ENCODE measurements around the gene NDUFS7.

NDUFS7 gene

DNA sequence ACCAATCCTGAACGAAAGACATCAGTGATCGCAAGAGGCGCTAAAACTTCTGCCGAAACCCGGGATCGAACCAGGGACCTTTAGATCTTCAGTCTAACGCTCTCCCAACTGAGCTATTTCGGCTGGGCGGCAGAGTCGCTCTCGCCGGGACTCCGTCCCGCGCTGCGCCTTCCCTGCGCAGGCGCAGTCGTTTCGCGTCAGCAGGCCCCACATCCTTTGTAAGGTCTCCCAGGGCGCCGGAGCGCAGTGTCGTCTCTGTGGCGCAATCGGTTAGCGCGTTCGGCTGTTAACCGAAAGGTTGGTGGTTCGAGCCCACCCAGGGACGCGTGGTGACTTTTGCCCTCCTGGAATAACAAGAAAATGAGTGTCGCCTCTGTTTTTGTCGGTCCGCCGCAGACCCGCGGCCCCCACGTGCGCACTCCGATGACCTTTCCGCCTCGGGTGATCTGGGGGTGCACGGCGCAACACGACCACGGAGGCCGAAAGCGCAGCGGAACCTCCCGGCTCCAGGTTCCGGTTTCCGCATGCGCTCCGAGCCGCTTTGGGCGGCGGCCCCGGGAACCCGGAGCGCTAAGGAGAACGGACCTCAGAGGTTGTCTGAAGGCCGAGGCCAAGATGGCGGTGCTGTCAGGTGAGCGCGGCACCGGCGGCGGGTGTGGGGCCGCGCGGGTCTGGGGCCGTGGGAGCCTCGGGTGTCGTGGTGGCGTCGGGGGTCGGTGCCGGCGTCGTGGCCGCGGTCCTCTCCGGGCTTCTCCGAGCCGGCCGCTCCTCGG, at the start of gene NDUFS7:
NDUFS7 (plus strand) TSS at position 596 of the 773 bp plus-strand sequence; CDS start at position 616, 20 bp downstream.
- DNase-seq: peak; percentile 96

DNA sequence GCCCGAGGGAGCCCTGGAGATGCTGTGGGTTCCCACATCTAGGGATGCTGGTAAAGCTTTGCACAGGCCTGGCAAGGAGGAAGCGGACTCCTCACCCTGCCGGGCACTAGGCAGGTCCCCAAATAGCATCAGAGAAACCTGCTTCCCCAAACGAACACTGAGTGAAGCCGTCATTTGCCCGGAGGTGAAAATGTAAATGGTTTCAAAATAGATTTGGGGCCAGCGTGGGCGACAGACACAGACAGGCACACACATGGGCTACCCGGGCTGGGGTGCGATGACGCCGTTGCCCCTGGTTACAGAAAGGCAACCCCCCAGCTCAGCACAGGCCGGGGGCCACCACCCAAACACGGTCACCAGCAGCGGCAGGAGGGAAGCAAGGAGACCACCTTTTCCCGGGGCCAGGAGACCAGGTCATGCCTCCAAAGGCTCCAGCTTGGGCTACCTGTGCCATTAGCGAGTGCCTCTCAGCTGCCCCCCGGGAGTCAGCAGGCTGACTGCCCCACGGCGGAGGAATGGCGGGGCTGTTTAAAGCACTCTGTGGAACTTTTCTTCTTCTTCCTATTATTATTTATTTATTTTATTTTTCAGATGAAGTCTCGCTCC, 47.5 kb upstream of the NDUFS7 start:
- DNase-seq: no peak

DNA sequence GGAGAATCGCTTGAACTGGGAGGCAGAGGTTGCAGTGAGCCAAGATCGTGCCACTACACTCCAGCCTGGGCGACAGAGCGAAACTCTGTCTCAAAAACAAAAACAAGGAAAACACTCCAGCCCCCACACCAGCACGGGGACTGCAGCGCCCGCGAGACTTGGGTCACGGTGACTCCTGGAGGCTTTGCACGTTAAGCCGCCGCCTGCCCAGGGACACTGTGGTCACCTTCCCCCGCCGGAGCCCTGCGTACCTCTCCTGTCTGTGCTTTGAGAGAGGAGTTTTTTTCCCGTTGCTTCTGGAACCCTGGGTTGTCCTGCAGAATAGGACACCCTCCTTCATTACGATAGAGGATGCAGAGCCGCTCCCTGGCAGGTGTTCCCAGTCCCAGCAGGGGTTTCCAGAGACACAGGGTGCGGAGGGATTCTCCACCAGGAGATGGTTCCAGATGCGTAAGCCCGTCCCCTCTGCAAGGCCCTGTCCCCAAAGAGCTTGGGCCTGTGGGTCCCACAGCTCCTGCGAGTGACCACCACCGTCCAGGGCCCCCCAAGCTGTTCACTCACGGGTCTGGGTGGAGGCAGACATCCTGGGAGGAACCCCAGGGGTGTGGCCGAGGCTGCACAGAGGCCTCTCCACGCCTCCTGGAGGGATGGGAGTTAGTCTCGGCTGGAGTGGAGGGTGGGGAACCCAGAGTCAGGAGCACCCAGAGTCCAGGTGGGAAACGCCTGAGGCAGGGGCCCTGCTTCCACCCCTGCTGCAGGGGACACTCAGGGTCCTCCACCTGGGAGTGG, 42.8 kb upstream of the NDUFS7 start:
- no peak for DNase-seq

DNA sequence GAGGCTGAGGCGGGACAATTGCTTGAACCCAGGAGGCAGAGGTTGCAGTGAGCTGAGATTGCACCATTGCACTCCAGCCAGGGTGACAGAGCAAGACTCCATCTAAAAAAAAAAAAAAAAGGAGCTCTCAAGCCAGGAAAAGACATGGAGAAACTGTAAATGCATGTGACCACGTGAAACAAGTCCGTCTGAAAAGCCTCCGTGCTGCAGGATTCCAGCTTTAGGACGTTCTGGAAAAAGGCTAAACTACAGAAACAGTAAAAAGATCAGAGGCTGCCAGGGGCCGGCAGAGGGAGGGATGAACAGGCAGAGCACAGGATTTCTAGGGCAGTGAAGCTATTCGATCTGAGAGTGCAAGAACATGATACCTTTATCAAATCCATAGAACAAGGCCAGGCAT, 40.7 kb upstream of the NDUFS7 start:
- no peak for DNase-seq

DNA sequence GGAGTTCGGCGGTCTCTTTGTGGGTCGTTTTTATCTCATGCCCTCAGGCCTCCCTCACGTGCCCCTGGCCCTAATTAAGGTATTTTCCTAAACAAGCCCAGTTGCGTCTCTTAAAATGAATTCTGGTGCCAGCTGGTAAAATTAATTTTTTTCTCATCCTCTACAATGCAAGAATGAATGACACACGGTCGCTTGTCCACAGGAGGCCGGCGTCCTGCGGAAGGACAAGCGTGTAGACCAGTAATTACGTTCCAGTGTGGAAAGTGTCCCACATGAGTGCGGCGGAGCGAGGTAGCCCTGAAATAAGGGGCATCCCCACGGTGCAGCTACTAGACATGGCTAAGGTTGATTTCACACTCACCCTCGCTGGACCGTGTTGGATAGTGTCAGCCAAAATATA, 34.5 kb upstream of the NDUFS7 start:
- no peak for DNase-seq

DNA sequence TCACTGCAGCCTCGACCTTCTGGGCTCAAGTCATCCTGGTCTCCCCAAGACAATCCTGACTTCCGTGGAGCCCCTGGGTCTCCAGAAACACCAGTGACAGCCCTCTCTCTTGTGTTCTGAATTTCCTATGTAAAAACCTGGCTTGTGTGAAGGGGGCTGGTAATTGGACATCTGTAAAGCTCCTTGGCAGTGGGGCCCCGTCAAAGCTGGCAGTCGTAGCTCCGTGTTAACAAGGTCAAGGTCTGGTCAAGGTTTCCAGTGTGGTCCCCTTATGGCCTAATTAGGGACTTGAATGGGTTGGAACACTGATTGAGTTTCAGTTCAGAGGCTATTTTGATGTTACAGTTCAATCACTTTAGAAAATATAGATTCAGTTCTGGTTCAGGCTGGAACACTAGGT, 32.8 kb upstream of the NDUFS7 start:
- DNase-seq: no peak

DNA sequence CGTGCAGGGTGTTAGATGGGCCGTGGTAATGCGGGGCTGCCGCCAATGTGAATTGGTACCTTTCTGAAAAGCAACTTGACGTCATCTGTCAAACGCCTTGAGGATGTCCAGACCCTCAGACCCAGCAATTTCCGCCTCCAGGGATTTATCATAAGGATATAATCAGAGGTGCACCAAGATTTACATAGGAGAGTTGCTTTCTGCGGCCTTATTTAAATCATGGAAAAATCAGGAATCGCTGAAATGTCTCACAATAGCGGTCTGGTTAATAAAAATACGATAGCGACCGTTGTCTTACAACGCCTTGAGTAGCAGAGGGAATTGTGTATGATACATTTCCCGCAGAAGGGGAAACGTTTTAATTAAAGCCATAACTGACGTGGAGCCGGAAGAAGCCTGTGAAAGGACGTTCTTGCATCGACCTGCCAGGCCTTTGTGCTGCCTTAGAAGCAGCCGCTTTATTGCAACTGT, 32.3 kb upstream of the NDUFS7 start:
- DNase-seq: no peak

DNA sequence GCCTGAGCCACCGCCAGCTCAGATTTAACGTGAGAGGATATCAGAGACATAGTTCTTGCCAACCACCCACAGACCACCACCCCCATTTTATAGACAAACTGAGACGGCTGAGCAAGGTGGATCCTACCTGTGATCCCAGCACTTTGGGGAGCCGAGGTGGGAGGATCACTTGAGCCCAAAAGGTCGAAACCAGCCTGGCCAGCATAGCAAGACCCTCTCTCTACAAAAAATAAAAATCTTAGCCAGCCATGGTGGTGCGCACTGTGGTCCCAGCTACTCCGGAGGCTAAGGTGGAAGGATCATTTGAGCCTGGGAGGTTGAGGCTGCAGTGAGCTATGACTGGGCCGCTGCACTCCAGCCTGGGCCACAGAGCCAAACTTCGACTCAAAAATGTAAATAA, 30.6 kb upstream of the NDUFS7 start:
- no peak for DNase-seq

DNA sequence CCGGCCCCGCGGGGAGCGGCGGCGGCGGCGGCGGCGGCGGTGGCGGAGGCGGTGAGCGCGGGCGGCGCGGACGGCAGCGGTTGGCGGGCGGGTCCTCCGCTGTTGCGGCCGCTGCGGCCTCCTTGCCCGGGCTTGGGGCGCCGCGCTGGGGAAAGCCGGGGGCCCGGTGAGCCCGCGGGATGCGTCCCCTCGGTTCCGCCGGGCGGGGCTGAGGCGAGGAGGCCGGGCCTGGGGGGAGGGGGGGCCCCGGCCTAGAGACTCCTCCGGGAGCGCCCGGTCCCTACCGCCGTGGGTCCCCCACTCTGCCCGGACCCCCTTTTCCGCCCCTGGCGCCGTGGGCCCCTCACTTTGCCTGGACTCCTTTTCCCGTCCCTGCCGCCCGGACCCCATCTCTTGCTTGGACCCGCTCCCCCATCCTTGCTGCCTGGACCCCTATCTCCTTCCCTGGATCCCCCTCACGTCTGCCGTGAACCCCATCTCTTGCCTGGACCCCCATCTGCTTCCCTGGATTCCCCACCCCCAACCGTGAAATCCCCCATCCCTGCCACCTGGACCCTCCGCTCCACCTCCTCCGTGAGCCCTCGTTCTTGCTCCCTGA, 28.6 kb upstream of the NDUFS7 start:
- DNase-seq: no peak

DNA sequence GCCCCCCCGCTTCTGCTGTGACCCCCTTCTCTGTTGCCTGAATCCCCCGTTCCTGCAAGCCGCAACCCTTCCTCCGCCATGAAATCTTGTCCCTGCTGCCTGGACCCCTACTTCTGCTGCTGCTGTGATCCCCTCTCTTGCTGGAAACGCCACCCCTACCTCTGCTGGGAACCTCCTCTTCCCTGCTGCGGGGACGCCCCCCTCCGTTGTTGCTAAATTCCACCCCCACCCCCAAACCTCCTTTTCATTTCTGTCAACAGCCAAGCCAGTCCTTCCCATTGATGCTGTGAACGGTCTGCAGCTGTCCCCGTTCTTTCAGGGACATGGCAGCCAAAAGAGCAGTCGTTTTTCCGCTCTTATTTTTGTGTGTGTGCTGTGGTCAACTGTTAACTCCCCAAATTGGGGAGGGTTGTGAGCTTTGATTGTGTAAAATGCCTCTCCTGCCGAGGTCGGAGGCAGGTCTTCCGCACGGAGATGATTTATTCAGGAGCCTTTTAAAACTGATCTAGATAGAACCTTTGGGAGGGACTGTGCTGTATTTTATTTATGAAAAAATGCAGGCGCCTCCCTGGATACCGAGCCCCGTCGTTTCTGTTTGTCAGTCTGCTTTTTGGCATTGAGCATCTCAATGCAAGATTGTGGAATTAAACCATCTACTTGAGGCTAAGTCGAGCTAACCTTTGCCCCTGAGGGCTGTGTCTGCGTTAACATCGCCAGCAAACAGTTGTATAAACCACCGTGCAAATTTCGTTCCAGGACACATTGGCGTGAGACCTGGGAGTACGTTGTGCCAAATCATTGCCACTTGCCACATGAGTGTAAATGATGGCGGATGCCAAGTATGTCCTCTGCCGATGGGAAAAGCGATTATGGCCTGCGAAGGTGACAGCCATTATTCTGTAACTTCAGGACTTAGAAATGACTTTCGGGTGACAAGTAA, 27.9 kb upstream of the NDUFS7 start:
- DNase-seq: no peak

DNA sequence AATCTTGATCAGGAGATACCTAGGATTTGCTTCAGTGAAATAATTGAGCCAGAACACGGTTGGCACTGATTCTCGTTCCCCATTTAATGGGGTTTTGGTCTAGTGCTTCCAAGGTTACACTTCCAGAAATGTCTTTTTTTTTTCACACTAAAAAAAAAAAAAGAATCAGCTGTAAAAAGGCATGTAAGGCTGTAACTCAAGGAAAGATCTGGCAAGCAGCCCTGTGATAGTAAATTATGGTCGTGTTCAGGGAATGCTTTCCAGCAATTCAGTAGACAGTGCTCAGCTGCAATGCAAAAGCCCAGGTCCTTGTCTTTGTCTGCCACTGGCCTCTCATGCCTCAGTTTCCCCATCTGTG, 27.2 kb upstream of the NDUFS7 start:
- DNase-seq: no peak

DNA sequence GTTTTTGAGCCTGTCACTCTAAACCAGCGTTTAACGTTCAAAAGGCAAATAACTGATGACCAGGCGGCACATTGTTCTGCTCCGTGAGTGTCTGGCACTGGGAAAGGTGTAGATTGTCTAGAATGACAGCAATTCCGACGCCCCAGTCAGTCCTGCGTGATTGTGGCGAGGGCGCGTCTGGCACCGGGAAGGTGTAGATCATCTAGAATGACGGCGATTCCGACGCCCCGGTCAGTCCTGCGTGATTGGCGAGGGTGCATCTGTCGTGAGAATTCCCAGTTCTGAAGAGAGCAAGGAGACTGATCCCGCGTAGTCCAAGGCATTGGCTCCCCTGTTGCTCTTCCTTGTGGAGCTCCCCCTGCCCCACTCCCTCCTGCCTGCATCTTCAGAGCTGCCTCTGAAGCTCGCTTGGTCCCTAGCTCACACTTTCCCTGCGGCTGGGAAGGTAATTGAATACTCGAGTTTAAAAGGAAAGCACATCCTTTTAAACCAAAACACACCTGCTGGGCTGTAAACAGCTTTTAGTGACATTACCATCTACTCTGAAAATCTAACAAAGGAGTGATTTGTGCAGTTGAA, 26.1 kb upstream of the NDUFS7 start:
- DNase-seq: no peak

DNA sequence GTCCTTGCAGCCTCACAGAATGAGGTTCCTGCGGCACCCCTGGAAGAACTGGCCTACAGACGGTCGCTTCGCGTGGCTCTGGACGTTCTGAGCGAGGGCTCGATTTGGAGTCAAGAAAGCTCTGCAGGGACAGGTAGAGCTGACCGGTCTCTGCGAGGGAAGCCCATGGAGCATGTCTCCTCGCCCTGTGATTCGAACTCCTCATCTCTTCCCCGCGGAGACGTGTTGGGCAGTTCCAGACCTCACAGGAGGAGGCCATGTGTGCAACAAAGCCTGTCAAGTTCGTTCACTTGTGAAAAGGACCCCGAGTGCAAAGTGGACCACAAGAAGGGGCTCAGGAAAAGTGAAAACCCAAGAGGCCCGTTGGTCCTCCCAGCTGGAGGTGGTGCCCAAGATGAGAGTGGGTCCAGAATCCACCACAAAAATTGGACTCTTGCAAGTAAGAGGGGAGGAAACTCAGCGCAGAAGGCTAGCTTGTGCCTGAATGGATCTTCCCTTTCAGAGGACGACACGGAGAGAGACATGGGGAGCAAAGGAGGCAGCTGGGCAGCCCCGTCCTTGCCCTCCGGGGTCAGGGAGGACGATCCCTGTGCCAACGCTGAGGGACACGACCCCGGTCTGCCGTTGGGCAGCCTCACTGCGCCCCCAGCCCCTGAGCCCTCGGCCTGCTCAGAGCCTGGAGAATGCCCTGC, 23.4 kb upstream of the NDUFS7 start:
- no peak for DNase-seq

DNA sequence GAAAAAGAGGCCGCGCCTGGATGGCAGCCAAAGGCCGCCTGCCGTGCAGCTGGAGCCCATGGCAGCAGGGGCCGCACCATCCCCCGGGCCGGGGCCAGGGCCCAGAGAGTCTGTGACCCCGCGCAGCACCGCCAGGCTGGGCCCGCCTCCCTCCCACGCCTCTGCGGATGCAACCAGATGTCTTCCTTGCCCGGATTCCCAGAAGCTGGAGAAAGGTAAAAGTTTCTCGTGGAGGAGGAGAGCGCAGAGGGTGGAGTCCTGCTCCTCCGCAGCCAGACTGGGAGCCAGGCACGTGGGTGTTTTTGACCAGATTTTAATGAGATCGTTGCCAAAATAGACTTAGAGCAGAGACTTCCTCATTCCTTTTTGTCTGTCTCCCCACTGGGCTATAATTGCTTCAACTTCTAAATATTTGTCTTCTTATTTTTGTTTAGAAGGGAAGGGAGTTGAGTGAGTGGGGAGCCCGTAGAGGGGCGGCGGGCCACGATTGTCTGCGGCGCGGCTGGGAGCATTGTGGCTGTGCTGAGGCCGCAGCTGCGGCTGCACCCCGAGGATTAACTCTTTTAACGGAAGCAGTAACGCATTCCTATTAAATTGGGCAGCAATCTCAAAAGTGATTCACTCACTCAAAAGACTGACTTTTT, 22.8 kb upstream of the NDUFS7 start:
- DNase-seq: no peak

DNA sequence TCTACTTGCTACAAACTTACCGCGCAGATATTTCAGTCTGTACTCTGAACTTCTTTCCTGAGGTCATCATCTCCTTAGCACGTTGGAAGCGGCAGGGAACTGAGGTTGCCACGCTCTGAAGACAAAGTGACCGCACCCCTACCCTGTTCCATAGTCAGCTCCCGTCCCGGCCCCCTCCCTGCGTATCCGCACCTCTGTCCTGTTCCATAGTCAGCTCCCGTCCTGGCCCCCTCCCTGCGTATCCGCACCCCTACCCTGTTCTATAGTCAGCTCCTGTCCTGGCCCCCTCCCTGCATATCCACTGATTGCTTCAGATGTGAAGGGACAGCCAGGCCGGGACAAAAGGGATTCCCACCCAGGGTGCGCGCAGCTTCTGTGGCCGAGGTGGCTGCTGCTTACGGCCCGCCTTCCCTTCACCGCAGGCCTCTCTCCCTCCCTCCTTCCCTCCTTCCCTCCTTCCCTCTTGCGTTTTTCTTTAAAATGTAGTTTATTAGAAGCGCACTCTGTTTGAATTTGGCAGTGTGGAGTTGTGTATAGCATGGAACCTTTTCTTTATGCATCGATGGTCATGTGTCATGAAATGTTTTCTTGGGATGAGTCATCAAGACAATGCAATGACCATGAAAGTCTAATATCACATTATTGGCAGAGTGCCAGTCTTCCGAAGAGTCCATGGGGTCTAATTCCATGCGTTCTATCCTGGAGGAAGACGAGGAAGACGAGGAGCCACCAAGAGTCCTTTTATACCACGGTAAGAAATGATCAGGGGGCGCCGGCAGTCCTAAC, 21.9 kb upstream of the NDUFS7 start:
- DNase-seq: no peak

DNA sequence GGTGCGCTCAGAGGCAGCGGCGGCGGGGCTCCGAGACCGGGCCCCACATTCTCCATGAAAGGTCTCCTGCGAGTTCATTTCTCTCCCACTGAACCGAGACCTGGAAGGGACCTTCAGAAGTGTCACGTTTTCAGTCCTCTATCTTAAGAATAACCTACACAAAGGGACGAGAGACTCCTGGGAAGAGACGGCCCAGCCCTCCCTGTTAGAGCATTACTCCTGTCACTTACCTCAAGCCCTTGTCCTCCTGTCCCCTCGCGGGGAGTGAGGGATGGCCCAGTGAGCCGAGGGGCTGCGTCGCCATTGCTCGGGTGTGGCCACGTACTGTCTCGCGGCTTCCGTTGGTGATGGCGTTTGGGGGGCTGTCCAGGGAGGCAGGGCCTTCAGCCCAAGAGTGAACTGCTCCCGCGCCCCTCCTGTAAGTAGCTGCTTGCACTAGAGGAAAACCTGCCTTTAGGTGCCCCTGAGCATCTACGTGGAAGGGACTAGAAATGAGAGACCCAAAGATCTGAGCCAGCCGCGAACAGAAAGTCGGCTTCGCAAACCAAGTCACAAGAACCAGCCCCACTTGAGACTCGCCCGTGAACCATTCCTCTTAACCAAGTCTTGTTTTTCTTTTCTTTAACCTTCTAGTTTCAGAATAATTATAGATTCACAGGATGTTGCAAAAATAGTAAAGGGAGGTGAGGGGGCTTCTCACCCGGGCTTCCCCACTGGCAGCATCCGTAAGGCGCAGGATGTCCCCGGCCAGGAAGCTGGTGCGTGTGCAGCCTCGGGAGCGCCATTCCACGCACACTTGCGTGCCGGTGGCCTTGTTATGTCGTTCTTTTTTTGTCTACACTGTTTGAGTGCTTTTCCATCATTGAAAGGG, 21.1 kb upstream of the NDUFS7 start:
- DNase-seq: no peak

DNA sequence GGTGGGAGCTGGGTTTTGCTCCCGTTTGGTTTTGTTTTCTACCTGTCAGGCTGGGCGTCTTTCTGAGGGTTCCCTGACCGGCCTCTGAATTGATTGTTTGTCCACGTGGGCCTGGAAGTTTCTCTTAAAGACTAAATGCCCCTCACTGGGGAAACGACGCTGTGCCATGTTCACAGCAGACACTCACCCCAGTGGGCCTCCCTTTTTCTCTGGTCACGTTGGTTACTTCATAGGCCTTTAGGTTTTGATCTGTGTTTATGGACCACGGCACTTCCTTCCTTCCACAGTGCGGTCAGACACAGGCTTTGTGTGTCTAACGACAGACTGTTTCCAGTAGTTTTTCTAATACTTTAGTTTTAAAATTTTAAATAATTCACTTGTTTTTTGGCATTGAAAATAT, 20.1 kb upstream of the NDUFS7 start:
- no peak for DNase-seq

DNA sequence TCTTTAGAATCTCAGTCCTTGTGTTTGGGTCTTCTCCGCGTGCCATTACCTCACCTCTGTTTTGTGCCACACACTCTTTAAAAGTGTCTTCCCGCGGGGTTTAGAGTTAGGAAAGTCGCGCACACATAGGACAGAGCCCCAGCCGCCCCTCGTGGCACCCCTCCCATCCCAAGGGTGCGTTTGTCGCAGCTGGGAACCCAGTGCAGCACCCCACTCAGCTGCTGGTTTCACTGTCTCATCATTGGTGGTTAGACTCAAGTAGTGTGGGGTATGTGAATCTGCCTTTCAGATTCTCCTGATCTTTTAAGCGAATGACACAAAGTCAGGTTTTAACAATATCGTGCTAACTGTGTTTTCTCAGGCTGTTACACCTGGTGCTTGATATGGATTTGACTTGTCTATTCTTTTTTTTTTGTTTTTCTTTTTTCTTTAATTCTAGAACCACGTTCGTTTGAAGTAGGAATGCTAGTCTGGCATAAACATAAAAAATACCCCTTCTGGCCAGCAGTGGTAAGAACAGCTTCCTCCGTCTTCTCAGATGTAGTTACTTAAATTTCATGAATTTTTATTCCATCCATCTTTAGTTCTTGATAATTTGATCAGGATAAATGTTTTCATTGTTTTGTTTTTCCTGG, 19.5 kb upstream of the NDUFS7 start:
- DNase-seq: no peak
